Occipital lobe (tissue), 2 donors: ENCODE measurements around the gene PLEKHO2. TPM values are rescaled to one million over a fixed set of nuclear protein-coding genes. Genes with fewer than 3 reads are reported as not detected.
A peak's percentile ranks its signal among the peaks of the same experiment; 100 is the strongest.
"Not testable (repeated sequence)": the region's sequence is repeated elsewhere in the genome, so short reads cannot be mapped to it uniquely, and the experiment has no call there.

Source experiments
- DNase-seq: peaks from one replicate; lab custom pipeline; 2025; lab: John Stamatoyannopoulos, UW
- total RNA-seq: library from RNA; depleted of rRNA; stranded (reverse); fragments of >200 nt; gene quantifications from one replicate; pipeline ENCODE4 v1.2.3, GENCODE V29; 2014

PLEKHO2 gene, protein sequence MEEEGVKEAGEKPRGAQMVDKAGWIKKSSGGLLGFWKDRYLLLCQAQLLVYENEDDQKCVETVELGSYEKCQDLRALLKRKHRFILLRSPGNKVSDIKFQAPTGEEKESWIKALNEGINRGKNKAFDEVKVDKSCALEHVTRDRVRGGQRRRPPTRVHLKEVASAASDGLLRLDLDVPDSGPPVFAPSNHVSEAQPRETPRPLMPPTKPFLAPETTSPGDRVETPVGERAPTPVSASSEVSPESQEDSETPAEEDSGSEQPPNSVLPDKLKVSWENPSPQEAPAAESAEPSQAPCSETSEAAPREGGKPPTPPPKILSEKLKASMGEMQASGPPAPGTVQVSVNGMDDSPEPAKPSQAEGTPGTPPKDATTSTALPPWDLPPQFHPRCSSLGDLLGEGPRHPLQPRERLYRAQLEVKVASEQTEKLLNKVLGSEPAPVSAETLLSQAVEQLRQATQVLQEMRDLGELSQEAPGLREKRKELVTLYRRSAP
- 6.7 TPM for total RNA-seq

DNA sequence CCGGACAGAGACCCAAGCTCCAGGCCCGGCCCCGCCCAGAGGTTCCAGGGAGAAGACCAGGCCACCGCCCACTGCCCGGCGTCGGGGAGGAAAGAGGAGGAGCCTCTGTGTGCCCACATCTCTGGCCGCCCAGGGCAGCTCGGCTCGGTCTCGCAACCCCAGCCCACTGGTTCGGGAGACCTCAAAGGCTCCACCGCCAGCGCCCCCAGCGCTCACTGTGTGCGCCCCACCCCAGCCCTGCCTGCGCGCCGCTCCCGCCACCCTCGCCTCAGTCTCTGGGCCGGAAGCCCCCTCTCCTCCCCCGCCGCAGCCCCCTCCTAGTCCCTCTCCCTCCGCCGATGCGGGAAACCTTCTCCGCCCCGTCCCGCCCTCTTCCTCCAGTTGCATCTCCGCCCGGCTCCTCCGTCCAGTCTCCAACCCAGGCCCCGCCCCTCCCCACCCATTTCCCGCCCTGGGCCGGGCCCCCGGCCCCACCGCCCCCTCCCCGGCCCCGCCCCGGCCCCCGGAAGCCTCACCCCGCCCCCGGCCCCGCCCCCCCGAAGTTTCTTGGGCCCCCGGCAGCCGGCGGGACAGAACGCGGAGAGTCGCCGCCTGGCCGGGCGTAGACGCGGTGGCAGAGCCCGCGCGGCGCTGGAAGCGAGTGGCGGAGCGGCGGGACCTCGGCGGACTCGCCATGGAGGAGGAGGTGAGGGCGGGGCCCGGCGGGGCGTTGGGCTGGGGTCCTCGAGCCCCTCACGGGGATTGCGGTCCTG lies at the start of gene PLEKHO2:
Gene PLEKHO2 (plus strand): TSS at position 572 of the 752 bp plus-strand sequence. CDS start 102 bp downstream, at position 674.
- DNase-seq: peak; percentile 81

GRCh38 chr15:64792282-64792681 lies 49.4 kb upstream of the PLEKHO2 start:
- no peak for DNase-seq

DNA sequence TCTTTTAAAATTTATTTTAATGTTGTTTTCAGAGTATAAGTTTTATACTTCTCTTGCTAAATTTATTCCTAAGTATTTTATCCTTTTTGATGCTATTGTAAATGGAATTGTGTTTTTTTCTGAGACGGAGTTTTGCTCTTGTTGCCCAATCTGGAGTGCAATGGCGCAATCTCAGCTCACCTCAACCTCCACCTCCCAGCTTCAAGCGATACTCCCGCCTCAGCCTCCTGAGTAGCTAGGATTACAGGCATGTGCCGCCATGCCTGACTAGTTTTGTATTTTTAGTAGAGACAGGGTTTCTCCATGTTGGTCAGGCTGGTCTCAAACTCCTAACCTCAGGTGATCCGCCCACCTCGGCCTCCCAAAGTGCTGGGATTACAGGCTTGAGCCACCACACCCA lies 46.4 kb upstream of the PLEKHO2 start:
- DNase-seq: not testable (repeated sequence)

- not testable (repeated sequence) for DNase-seq
Measured at GRCh38 chr15:64795921-64796320, 45.8 kb upstream of the PLEKHO2 start.

DNA sequence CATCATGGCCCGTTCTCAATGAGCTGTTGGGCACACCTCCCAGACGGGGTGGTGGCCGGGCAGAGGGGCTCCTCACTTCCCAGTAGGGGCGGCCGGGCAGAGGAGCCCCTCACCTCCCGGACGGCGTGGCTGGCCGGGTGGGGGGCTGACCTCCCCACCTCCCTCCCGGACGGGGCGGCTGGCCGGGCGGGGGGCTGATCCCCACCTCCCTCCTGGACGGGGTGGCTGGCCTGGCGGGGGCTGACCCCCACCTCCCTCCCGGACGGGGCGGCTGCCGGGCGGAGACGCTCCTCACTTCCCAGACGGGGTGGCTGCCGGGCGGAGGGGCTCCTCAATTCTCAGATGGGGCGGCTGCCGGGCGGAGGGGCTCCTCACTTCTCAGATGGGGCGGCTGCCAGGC lies 42.8 kb upstream of the PLEKHO2 start:
- not testable (repeated sequence) for DNase-seq

- DNase-seq: no peak
Measured at GRCh38 chr15:64800476-64800875, 41.2 kb upstream of the PLEKHO2 start.

DNA sequence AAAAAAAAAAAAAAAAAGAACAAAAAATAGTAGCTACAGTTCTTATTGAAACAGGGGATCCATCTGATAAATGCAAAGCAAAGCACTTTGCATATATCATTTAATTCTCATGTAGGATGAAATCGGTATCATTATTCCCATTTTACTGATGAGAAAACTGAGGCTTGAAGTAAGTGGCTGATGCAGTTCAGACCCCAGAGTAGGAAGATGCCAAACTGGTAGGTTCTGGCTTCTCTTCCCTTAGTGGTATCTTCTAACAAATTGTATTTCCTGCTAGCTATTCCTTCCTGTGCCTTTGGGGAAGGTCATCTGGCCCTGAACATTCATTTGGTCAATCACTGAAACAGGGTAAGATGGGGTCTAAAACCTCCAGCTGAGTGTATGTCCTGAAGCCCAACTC lies 38.2 kb upstream of the PLEKHO2 start:
- no peak for DNase-seq

GRCh38 chr15:64804619-64805018 lies 37.1 kb upstream of the PLEKHO2 start:
- no peak for DNase-seq

DNA sequence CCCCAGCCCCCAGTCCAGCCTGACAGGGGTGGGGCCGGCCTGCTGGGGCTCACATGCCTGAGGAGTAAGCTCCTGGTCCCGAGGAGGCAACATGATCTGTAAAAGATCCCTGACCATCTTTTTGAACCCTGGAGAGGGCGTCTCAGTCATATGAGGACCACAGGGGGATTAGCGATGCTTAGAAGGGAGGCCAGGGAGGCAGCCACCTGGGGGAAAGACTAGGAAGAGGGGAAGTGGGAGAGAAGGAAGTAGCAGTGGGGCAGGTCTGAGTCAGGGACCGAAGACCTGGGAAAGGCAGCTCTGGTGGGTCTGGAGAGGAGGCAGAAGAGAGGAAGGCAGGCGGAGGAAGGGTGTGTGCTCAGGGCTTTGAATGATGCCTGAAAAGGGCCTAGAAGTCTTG lies 35.2 kb upstream of the PLEKHO2 start:
- no peak for DNase-seq

GRCh38 chr15:64807051-64807749 lies 34.5 kb upstream of the PLEKHO2 start:
- no peak for DNase-seq

- no peak for DNase-seq
Measured at GRCh38 chr15:64807751-64808222, 33.9 kb upstream of the PLEKHO2 start.

- DNase-seq: no peak
Measured at GRCh38 chr15:64808785-64809453, 32.8 kb upstream of the PLEKHO2 start.

GRCh38 chr15:64809649-64810496 lies 31.8 kb upstream of the PLEKHO2 start:
- DNase-seq: peak; percentile 55

- no peak for DNase-seq
Measured at GRCh38 chr15:64810497-64811326, 31.0 kb upstream of the PLEKHO2 start.

- DNase-seq: no peak
Measured at GRCh38 chr15:64813075-64813474, 28.6 kb upstream of the PLEKHO2 start.

GRCh38 chr15:64814283-64814682 lies 27.4 kb upstream of the PLEKHO2 start:
- DNase-seq: not testable (repeated sequence)

DNA sequence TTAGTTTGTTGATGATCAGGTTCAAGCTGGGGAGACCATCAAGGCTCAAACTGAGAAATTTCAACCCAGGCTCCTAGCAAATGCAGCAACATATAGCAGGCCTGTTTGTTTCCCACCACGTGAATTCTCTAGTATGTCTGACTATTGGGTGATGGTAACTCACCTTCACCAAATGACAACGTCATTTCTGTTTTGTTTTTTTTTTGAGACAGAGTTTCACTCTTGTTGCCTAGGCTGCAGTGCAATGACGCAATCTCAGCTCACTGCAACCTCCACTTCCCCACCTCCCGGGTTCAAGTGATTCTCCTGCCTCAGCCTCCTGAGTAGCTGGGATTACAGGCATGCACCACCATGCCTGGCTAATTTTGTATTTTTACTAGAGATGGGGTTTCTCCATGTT lies 26.8 kb upstream of the PLEKHO2 start:
- DNase-seq: not testable (repeated sequence)

DNA sequence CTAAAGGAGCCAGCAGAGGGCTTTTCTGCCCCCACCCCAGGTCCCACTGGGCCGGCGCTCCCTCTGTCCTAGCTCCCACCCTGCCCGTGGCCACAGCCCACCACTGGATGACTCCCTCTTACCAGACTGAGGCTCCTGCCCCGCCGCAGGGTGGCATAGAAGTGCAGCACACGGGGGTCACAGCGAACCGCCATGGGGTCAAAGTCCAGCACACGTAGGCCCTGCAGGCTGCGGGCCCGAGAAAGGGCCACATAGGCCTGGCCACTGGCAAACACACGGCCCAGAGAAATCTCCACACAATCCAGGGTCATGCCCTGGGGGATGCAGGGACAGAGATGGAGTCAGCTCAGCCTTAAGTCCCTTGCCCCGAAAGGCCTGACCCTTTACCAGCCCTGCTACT lies 25.3 kb upstream of the PLEKHO2 start:
- DNase-seq: no peak

GRCh38 chr15:64824929-64825430 lies 16.7 kb upstream of the PLEKHO2 start:
- DNase-seq: no peak
